Measurements from ENCODE around the gene TSPEAR. TPM values are rescaled to one million over a fixed set of nuclear protein-coding genes. Genes with fewer than 3 reads are reported as not detected.
"Not testable (repeated sequence)": the region's sequence is repeated elsewhere in the genome, so short reads cannot be mapped to it uniquely, and the experiment has no call there.

The TSPEAR gene
- total RNA-seq, 2 donors from 2014 or later = not detected

DNA sequence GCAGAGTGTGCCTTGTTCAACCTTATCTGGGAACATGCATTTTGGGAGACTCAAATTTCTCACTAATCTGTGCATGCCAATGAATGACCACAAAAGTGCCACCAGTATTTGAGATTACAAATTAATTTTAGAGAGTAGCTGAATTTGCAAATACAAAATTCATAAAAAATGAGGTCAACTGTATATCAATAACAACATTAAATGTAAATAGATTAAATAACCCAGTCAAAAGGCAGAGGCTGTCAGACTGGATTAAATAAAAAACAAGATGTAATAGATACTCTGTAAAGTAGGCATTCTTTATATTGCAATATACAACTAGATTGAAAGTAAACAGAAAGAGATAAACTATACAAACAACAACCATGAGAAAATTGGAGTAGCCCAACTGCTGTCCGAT, 147.3 kb downstream of the TSPEAR start:
- Histone ChIP-seq H3K9me3 (peaks cover 5% of the 10 kb centered on the region), H3K36me3 (no peaks in the 10 kb centered on the region), H3K4me1 (ENCODE audit: control insufficient read depth in 1 of 2, low read depth in 2 of 2) (no peaks in the 10 kb centered on the region), H3K27me3 (replicated peaks; ENCODE audit: insufficient read depth) (no peaks in the 10 kb centered on the region), H3K27ac (no peak overlapping the region), H3K4me3 (no peak overlapping the region)
- TF ChIP-seq, protein P1, sequence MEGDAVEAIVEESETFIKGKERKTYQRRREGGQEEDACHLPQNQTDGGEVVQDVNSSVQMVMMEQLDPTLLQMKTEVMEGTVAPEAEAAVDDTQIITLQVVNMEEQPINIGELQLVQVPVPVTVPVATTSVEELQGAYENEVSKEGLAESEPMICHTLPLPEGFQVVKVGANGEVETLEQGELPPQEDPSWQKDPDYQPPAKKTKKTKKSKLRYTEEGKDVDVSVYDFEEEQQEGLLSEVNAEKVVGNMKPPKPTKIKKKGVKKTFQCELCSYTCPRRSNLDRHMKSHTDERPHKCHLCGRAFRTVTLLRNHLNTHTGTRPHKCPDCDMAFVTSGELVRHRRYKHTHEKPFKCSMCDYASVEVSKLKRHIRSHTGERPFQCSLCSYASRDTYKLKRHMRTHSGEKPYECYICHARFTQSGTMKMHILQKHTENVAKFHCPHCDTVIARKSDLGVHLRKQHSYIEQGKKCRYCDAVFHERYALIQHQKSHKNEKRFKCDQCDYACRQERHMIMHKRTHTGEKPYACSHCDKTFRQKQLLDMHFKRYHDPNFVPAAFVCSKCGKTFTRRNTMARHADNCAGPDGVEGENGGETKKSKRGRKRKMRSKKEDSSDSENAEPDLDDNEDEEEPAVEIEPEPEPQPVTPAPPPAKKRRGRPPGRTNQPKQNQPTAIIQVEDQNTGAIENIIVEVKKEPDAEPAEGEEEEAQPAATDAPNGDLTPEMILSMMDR (IDR thresholded peaks at IDR 0.05) = no peak
- DNase-seq (ENCODE audit: low spot score) = no peak
- no peak for ATAC-seq (ENCODE audit: insufficient number of reproducible peaks, low FRiP score, low read depth)

DNA sequence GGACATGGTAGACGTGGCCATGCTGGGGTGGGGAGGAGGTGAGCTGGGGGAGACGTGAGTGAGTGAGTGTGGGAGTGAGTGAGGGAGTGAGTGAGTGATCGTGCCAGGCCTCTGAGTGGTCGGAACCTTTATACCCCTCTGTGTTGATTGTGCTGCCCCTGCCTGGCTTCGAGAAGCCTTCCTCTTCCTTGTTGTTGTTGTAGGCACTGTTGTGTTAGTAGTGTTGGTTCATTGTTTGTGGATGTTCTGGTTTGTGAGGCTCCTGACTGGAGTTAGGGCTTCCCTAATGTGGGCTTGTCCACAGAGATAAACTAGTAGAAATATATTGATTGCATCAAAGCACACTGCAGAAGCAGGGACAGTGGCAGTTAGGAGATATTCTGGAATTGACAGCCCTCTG, 152.7 kb downstream of the TSPEAR start, which contains the start of gene KRTAP10-3:
Gene KRTAP10-3 (minus strand): TSS at position 101 of the 400 bp plus-strand sequence. CDS start 80 bp downstream, at position 21.
- no peaks in the 10 kb centered on the region for H3K36me3 ChIP-seq
- TF ChIP-seq, protein P1 (IDR thresholded peaks at IDR 0.05) = no peak
- H3K4me1 ChIP-seq (ENCODE audit: control insufficient read depth in 1 of 2, low read depth in 2 of 2) = no peaks in the 10 kb centered on the region
- DNase-seq (ENCODE audit: low spot score) (no peak), ATAC-seq (ENCODE audit: insufficient number of reproducible peaks, low FRiP score, low read depth) (no peak)
- H3K4me3 ChIP-seq = no peak within 1 kb of the TSS
- H3K27me3 ChIP-seq (replicated peaks; ENCODE audit: insufficient read depth) = no peaks in the 10 kb centered on the region
- no peak within 1 kb of the TSS for H3K27ac ChIP-seq
- H3K9me3 ChIP-seq = peaks cover 5% of the 10 kb centered on the region

DNA sequence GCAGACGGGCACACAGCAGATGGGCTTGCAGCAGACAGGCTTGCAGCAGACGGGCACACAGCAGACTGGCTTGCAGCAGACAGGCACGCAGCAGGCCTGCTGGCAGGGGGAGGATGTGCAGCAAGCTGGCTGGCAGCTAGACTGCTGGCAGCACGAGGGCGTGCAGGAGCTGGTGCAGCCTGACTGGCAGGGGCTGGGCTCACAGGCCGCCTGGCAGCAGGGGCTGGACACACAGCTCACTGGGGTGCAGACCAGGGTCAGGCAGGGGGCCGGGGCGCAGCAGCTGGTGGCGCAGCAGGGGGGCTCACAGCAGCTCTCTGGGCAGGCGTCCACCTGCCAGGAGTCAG, 153.1 kb downstream of the TSPEAR start:
- not testable (repeated sequence) for H3K4me1 ChIP-seq (ENCODE audit: control insufficient read depth in 1 of 2, low read depth in 2 of 2); H3K27me3 ChIP-seq (replicated peaks; ENCODE audit: insufficient read depth); H3K4me3 ChIP-seq; H3K27ac ChIP-seq; H3K36me3 ChIP-seq; H3K9me3 ChIP-seq; ATAC-seq (ENCODE audit: insufficient number of reproducible peaks, low FRiP score, low read depth); DNase-seq (ENCODE audit: low spot score)

DNA sequence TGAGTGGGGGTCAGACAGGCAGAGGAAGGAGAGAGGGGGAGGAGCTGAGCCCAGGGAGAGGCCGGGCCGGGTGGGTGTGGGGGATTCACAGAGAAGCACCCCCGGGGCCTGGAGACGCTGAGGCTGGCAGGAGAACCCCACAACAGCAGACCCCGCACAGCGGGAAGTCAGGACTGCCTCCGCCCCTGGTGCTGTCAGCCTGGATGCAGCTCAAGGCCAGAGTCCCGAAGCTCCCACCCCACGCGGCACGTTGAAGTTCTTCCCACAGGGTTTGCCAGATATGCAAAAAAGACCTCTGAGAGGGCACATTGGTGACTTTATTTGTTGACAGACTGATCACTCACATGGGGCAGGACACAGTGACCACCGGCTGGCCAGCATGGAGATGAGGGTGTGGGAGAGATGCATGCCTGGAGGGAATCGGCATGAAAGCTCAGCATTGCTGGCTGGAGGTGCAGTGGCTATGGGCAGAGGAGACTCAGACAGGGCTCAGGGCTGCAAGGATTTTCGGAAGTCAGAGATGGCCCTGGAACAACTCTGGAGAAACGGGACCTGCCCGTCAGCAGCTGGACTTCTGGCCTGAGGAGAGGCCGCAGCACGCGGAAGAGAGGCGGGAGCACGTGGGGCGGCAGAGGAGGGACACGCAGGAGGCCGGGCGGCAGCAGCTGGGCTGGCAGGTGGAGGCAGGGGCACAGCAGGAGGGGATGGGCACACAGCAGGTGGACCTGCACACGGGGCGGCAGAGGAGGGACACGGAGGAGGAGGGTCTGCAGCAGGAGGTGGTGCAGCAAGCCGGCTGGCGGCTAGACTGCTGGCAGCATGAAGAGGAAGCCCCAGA, 153.7 kb downstream of the TSPEAR start:
- no peak for ATAC-seq (ENCODE audit: insufficient number of reproducible peaks, low FRiP score, low read depth)
- no peak overlapping the region for H3K4me3 ChIP-seq
- no peaks in the 10 kb centered on the region for H3K27me3 ChIP-seq (replicated peaks; ENCODE audit: insufficient read depth)
- TF ChIP-seq, protein P1 (IDR thresholded peaks at IDR 0.05) = no peak
- peaks cover 4% of the 10 kb centered on the region for H3K9me3 ChIP-seq
- no peak overlapping the region for H3K27ac ChIP-seq
- H3K36me3 ChIP-seq = no peaks in the 10 kb centered on the region
- DNase-seq (ENCODE audit: low spot score) = no peak
- no peaks in the 10 kb centered on the region for H3K4me1 ChIP-seq (ENCODE audit: control insufficient read depth in 1 of 2, low read depth in 2 of 2)

DNA sequence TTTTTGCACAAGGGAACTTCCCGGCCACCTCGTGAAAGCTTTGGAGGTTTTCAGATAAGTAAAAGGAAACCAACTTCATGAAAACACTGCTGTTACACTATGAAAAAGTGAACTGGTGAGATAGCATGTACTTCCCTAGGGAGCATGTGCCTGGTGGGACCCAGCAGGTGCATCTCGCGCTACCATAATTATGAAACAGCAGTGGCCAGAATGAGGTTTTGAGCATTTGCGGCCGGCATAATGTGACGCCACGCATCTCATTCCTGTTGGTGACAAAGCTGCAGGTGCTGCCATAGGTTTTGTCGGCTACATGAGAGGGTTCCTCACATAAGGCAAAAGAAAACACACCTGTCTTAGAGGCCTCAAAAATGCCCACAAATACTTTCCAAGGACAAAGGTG, 154.5 kb downstream of the TSPEAR start:
- DNase-seq (ENCODE audit: low spot score) (no peak), ATAC-seq (ENCODE audit: insufficient number of reproducible peaks, low FRiP score, low read depth) (no peak)
- no peak overlapping the region for H3K27ac ChIP-seq
- H3K27me3 ChIP-seq (replicated peaks; ENCODE audit: insufficient read depth) = no peaks in the 10 kb centered on the region
- no peaks in the 10 kb centered on the region for H3K9me3 ChIP-seq
- H3K4me1 ChIP-seq (ENCODE audit: control insufficient read depth in 1 of 2, low read depth in 2 of 2) = no peaks in the 10 kb centered on the region
- TF ChIP-seq, protein P1 (IDR thresholded peaks at IDR 0.05) = no peak
- H3K36me3 ChIP-seq = no peaks in the 10 kb centered on the region
- no peak overlapping the region for H3K4me3 ChIP-seq
